Measurements from ENCODE around the gene OR4B1.

Gene OR4B1

GRCh38 chr11:48216510-48216909, at the start of gene OR4B1:
TSS of gene OR4B1 (plus strand) at chr11:48216810. CDS start at chr11:48216810, 0 bp downstream.
- no peaks in the 10 kb centered on the region for H3K4me1 ChIP-seq (ENCODE audit: control insufficient read depth, insufficient read depth, low read length)
- H3K4me3 ChIP-seq (ENCODE audit: low read length), result no peak within 1 kb of the TSS
- no peaks in the 10 kb centered on the region for H3K27me3 ChIP-seq (ENCODE audit: control insufficient read depth, insufficient read depth, low read length)
- H3K9ac ChIP-seq (ENCODE audit: low read length), result no peak within 1 kb of the TSS
- no peaks in the 10 kb centered on the region for H3K36me3 ChIP-seq (ENCODE audit: control insufficient read depth, insufficient read depth, low read length)
- H3K27ac ChIP-seq (ENCODE audit: low read depth, low read length), result no peak within 1 kb of the TSS

GRCh38 chr11:48167380-48167779, 49.2 kb upstream of the OR4B1 start:
- H3K36me3 ChIP-seq (ENCODE audit: control insufficient read depth, insufficient read depth, low read length), result peaks cover 3% of the 10 kb centered on the region
- no peak overlapping the region for H3K27ac ChIP-seq (ENCODE audit: low read depth, low read length)
- no peaks in the 10 kb centered on the region for H3K27me3 ChIP-seq (ENCODE audit: control insufficient read depth, insufficient read depth, low read length)
- no peak overlapping the region for H3K4me3 ChIP-seq (ENCODE audit: low read length)
- peaks cover 2% of the 10 kb centered on the region for H3K4me1 ChIP-seq (ENCODE audit: control insufficient read depth, insufficient read depth, low read length)
- no peak overlapping the region for H3K9ac ChIP-seq (ENCODE audit: low read length)

- Histone ChIP-seq H3K36me3 (ENCODE audit: control insufficient read depth, insufficient read depth, low read length) (peaks cover 3% of the 10 kb centered on the region), H3K27ac (ENCODE audit: low read depth, low read length) (no peak overlapping the region), H3K27me3 (ENCODE audit: control insufficient read depth, insufficient read depth, low read length) (no peaks in the 10 kb centered on the region), H3K4me1 (ENCODE audit: control insufficient read depth, insufficient read depth, low read length) (peaks cover 2% of the 10 kb centered on the region), H3K9ac (ENCODE audit: low read length) (no peak overlapping the region), H3K4me3 (ENCODE audit: low read length) (no peak overlapping the region)
These were observed 47.8 kb upstream of the OR4B1 start for GRCh38 chr11:48168815-48169214.

- Histone ChIP-seq H3K36me3 (ENCODE audit: control insufficient read depth, insufficient read depth, low read length) (no peaks in the 10 kb centered on the region), H3K4me1 (ENCODE audit: control insufficient read depth, insufficient read depth, low read length) (peaks cover 2% of the 10 kb centered on the region), H3K27me3 (ENCODE audit: control insufficient read depth, insufficient read depth, low read length) (no peaks in the 10 kb centered on the region), H3K4me3 (ENCODE audit: low read length) (no peak overlapping the region), H3K9ac (ENCODE audit: low read length) (no peak overlapping the region), H3K27ac (ENCODE audit: low read depth, low read length) (no peak overlapping the region)
These were observed 47.4 kb upstream of the OR4B1 start for GRCh38 chr11:48169259-48169658.

- Histone ChIP-seq H3K9ac (ENCODE audit: low read length) (no peak overlapping the region), H3K4me1 (ENCODE audit: control insufficient read depth, insufficient read depth, low read length) (peaks cover 2% of the 10 kb centered on the region), H3K27me3 (ENCODE audit: control insufficient read depth, insufficient read depth, low read length) (no peaks in the 10 kb centered on the region), H3K36me3 (ENCODE audit: control insufficient read depth, insufficient read depth, low read length) (no peaks in the 10 kb centered on the region), H3K4me3 (ENCODE audit: low read length) (no peak overlapping the region), H3K27ac (ENCODE audit: low read depth, low read length) (no peak overlapping the region)
These were observed 46.9 kb upstream of the OR4B1 start for GRCh38 chr11:48169717-48170116.

GRCh38 chr11:48170241-48171233, 46.1 kb upstream of the OR4B1 start:
- Histone ChIP-seq H3K27ac (ENCODE audit: low read depth, low read length) (no peak overlapping the region), H3K27me3 (ENCODE audit: control insufficient read depth, insufficient read depth, low read length) (no peaks in the 10 kb centered on the region), H3K36me3 (ENCODE audit: control insufficient read depth, insufficient read depth, low read length) (no peaks in the 10 kb centered on the region), H3K9ac (ENCODE audit: low read length) (no peak overlapping the region), H3K4me1 (ENCODE audit: control insufficient read depth, insufficient read depth, low read length) (peaks cover 2% of the 10 kb centered on the region), H3K4me3 (ENCODE audit: low read length) (no peak overlapping the region)

- no peak overlapping the region for H3K4me3 ChIP-seq (ENCODE audit: low read length)
- H3K9ac ChIP-seq (ENCODE audit: low read length), result no peak overlapping the region
- peaks cover 2% of the 10 kb centered on the region for H3K4me1 ChIP-seq (ENCODE audit: control insufficient read depth, insufficient read depth, low read length)
- H3K36me3 ChIP-seq (ENCODE audit: control insufficient read depth, insufficient read depth, low read length), result no peaks in the 10 kb centered on the region
- H3K27me3 ChIP-seq (ENCODE audit: control insufficient read depth, insufficient read depth, low read length), result peaks cover 3% of the 10 kb centered on the region
- H3K27ac ChIP-seq (ENCODE audit: low read depth, low read length), result no peak overlapping the region
These were observed 43.6 kb upstream of the OR4B1 start for GRCh38 chr11:48172818-48173609.

GRCh38 chr11:48177661-48178060, 38.9 kb upstream of the OR4B1 start:
- Histone ChIP-seq H3K4me3 (ENCODE audit: low read length) (no peak overlapping the region), H3K36me3 (ENCODE audit: control insufficient read depth, insufficient read depth, low read length) (no peaks in the 10 kb centered on the region), H3K9ac (ENCODE audit: low read length) (no peak overlapping the region), H3K4me1 (ENCODE audit: control insufficient read depth, insufficient read depth, low read length) (no peaks in the 10 kb centered on the region), H3K27ac (ENCODE audit: low read depth, low read length) (no peak overlapping the region), H3K27me3 (ENCODE audit: control insufficient read depth, insufficient read depth, low read length) (peaks cover 3% of the 10 kb centered on the region)

GRCh38 chr11:48180627-48181026, 36.0 kb upstream of the OR4B1 start:
- H3K4me3 ChIP-seq (ENCODE audit: low read length), result no peak overlapping the region
- H3K36me3 ChIP-seq (ENCODE audit: control insufficient read depth, insufficient read depth, low read length), result no peaks in the 10 kb centered on the region
- no peak overlapping the region for H3K9ac ChIP-seq (ENCODE audit: low read length)
- no peaks in the 10 kb centered on the region for H3K4me1 ChIP-seq (ENCODE audit: control insufficient read depth, insufficient read depth, low read length)
- H3K27me3 ChIP-seq (ENCODE audit: control insufficient read depth, insufficient read depth, low read length), result peaks cover 3% of the 10 kb centered on the region
- no peak overlapping the region for H3K27ac ChIP-seq (ENCODE audit: low read depth, low read length)

- no peak overlapping the region for H3K27ac ChIP-seq (ENCODE audit: low read depth, low read length)
- H3K27me3 ChIP-seq (ENCODE audit: control insufficient read depth, insufficient read depth, low read length), result no peaks in the 10 kb centered on the region
- no peak overlapping the region for H3K4me3 ChIP-seq (ENCODE audit: low read length)
- H3K4me1 ChIP-seq (ENCODE audit: control insufficient read depth, insufficient read depth, low read length), result no peaks in the 10 kb centered on the region
- no peak overlapping the region for H3K9ac ChIP-seq (ENCODE audit: low read length)
- no peaks in the 10 kb centered on the region for H3K36me3 ChIP-seq (ENCODE audit: control insufficient read depth, insufficient read depth, low read length)
These were observed 33.6 kb upstream of the OR4B1 start for GRCh38 chr11:48182860-48183526.

GRCh38 chr11:48184452-48184851, 32.2 kb upstream of the OR4B1 start:
- Histone ChIP-seq H3K27ac (ENCODE audit: low read depth, low read length) (no peak overlapping the region), H3K9ac (ENCODE audit: low read length) (no peak overlapping the region), H3K4me3 (ENCODE audit: low read length) (no peak overlapping the region), H3K27me3 (ENCODE audit: control insufficient read depth, insufficient read depth, low read length) (no peaks in the 10 kb centered on the region), H3K36me3 (ENCODE audit: control insufficient read depth, insufficient read depth, low read length) (no peaks in the 10 kb centered on the region), H3K4me1 (ENCODE audit: control insufficient read depth, insufficient read depth, low read length) (no peaks in the 10 kb centered on the region)
